Caco-2 (cell line): ENCODE results near the gene TCHH. TPM values are rescaled to one million over a fixed set of nuclear protein-coding genes. Genes with fewer than 3 reads are reported as not detected.

Source experiments
- BruUV-seq: library from RNA; stranded (reverse); fragments of 400-500 nt; replicated peaks from 2 replicates; lab custom pipeline; 2021; lab: Mats Ljungman, UMichigan
- CTCF ChIA-PET: fragments of 300-600 bp; sonication (Branson Sonifier 250); formaldehyde crosslinking; loops from one replicate; lab custom pipeline; 2022; ENCODE audit warnings: antibody characterized with exemption; lab: Charles Lee
- POLR2A ChIA-PET: fragments of 300-600 bp; sonication (Branson Sonifier 250); formaldehyde crosslinking; loops from one replicate; lab custom pipeline; 2022; ENCODE audit warnings: antibody characterized with exemption; lab: Charles Lee
- DNase-seq, 2 experiments: peaks; one replicate each; pipeline versions ENCODE4 v3.0.0 to v3.0.0-alpha.2; 2020 to 2022
- H3K27me3 ChIP-seq: replicated peaks from 2 replicates; pipeline ENCODE4 v1.6.0; 2011; ENCODE audit warnings: low read length; ENCODE audit not compliant: control insufficient read depth, insufficient read depth
- H3K36me3 ChIP-seq: 2 replicates; pipeline ENCODE4 v1.5.1; 2011; ENCODE audit warnings: low read length; ENCODE audit not compliant: control insufficient read depth, insufficient read depth
- H3K4me1 ChIP-seq: fragments of 250-450 bp; sonication (Bioruptor Pico); 2 replicates; pipeline ENCODE4 v1.5.1; 2020; ENCODE audit warnings: mild to moderate bottlenecking
- H3K4me3 ChIP-seq: 2 replicates; pipeline ENCODE4 v1.5.1; 2011; ENCODE audit warnings: low read depth, mild to moderate bottlenecking, control low read depth, low read length
- H3K9me3 ChIP-seq: fragments of 250-450 bp; sonication (Bioruptor Pico); 2 replicates; pipeline ENCODE4 v1.5.1; 2020; ENCODE audit warnings: mild to moderate bottlenecking, moderate library complexity
- H3K27ac Mint-ChIP-seq: one replicate; pipeline ENCODE4 v1.8.0; 2022; ENCODE audit warnings: mixed read lengths; ENCODE audit not compliant: unreplicated experiment
- H3K27me3 Mint-ChIP-seq: one replicate; pipeline ENCODE4 v1.8.0; 2022; ENCODE audit warnings: mixed read lengths; ENCODE audit not compliant: insufficient read depth, unreplicated experiment
- H3K36me3 Mint-ChIP-seq: one replicate; pipeline ENCODE4 v1.8.0; 2022; ENCODE audit warnings: mild to moderate bottlenecking, mixed read lengths; ENCODE audit not compliant: insufficient read depth, unreplicated experiment
- H3K4me1 Mint-ChIP-seq: one replicate; pipeline ENCODE4 v1.8.0; 2022; ENCODE audit warnings: low read depth, mixed read lengths; ENCODE audit not compliant: unreplicated experiment
- H3K4me3 Mint-ChIP-seq: one replicate; pipeline ENCODE4 v1.8.0; 2022; ENCODE audit warnings: mild to moderate bottlenecking, moderate library complexity, mixed read lengths; ENCODE audit not compliant: unreplicated experiment
- H3K9me3 Mint-ChIP-seq: one replicate; pipeline ENCODE4 v1.8.0; 2022; ENCODE audit warnings: mixed read lengths; ENCODE audit not compliant: unreplicated experiment
- intact Hi-C: fragments of 100-400 bp; cut with micrococcal nuclease; formaldehyde crosslinking; loops from one replicate; pipeline ENCODE4 v1.10.0; 2022; ENCODE audit not compliant: unreplicated experiment
- total RNA-seq: library from RNA; stranded (reverse); gene quantifications from 2 replicates; pipeline ENCODE4 v1.2.3, GENCODE V29; 2022
- TF ChIP-seq, protein P1 (sequence below), 2 experiments: fragments of 200-600 bp in 1 of 2; IDR thresholded peaks; 1 replicate in 1 of 2; 2 replicates in 1 of 2; pipeline versions ENCODE4 v1.5.1 to v1.8.0; 2011 to 2022; ENCODE audit warnings: antibody characterized with exemption in 1 of 2, control low read depth in 1 of 2, inconsistent platforms in 1 of 2, low read depth in 1 of 2, low read length in 1 of 2, mild to moderate bottlenecking in 1 of 2, moderate library complexity in 1 of 2; ENCODE audit not compliant: insufficient read depth in 1 of 2, severe bottlenecking in 1 of 2, unreplicated experiment in 1 of 2

Gene TCHH
- total RNA-seq, 1 experiment from 2014 or later, result 0.54 TPM

DNA sequence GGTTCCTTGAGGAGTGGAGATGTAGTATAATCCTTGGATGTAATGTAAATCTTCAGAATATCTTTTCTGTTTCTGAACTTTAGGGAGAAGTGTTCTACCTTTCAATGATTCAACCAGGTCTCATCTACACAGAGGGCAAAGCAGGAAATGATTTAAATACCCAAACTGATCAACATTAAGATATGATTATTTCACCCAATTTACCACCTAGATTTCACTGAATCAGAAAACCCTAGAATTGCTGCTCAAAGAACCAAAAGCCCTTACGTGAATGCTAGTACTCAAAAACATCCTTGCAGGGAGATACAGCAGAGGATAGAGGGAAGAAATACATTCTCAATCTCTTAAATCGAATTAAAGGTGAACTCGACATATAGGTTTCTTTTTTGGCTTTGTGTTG, 38.8 kb upstream of the TCHH start:
- TF ChIP-seq, protein P1, sequence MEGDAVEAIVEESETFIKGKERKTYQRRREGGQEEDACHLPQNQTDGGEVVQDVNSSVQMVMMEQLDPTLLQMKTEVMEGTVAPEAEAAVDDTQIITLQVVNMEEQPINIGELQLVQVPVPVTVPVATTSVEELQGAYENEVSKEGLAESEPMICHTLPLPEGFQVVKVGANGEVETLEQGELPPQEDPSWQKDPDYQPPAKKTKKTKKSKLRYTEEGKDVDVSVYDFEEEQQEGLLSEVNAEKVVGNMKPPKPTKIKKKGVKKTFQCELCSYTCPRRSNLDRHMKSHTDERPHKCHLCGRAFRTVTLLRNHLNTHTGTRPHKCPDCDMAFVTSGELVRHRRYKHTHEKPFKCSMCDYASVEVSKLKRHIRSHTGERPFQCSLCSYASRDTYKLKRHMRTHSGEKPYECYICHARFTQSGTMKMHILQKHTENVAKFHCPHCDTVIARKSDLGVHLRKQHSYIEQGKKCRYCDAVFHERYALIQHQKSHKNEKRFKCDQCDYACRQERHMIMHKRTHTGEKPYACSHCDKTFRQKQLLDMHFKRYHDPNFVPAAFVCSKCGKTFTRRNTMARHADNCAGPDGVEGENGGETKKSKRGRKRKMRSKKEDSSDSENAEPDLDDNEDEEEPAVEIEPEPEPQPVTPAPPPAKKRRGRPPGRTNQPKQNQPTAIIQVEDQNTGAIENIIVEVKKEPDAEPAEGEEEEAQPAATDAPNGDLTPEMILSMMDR (IDR thresholded peaks at IDR 0.05; ENCODE audit: insufficient read depth in 1 of 2, low read depth in 1 of 2, low read length in 1 of 2, severe bottlenecking in 1 of 2, unreplicated experiment in 1 of 2), result no peak
- Histone ChIP-seq H3K4me1 (no peaks in the 10 kb centered on the region), H3K36me3 (no peaks in the 10 kb centered on the region), H3K4me3 (no peak overlapping the region), H3K9me3 (peaks cover 9% of the 10 kb centered on the region; the same call in 1 of the 2 replicates), H3K27me3 (no peaks in the 10 kb centered on the region)
- Mint-ChIP-seq H3K4me1 (no peaks in the 10 kb centered on the region), H3K9me3 (peaks cover 15% of the 10 kb centered on the region), H3K27me3 (no peaks in the 10 kb centered on the region), H3K4me3 (no peak overlapping the region), H3K36me3 (no peaks in the 10 kb centered on the region), H3K27ac (no peak overlapping the region)
- ChIA-PET CTCF (no interaction called here), POLR2A (no interaction called here)
- no peak for DNase-seq
- intact Hi-C loops, result no loop called here
- BruUV-seq, result no TSS peak

DNA sequence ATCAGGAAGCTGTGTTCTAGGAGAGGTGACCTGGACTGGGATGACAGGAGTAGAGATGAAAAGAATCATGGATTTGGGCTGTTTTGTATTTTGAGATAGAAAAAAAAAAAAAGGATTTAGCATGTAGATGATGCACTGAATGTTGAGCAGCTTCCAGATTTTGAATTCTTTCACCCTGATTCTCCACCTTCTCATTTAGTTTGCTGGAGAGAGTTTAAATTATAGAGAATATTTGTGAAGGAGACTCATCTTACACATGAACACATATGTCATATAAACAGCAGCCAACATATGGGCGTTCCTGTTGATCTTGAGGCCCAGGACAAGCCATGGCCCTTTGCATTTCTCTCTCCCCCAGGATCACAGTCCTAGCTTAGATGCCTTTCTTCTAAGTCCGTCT, 36.4 kb upstream of the TCHH start:
- BruUV-seq, result no TSS peak
- Mint-ChIP-seq H3K27ac (no peak overlapping the region), H3K4me1 (no peaks in the 10 kb centered on the region), H3K27me3 (no peaks in the 10 kb centered on the region), H3K9me3 (peaks cover 29% of the 10 kb centered on the region), H3K36me3 (no peaks in the 10 kb centered on the region), H3K4me3 (no peak overlapping the region)
- H3K4me3 ChIP-seq, result no peak overlapping the region
- H3K36me3 ChIP-seq, result no peaks in the 10 kb centered on the region
- no peaks in the 10 kb centered on the region for H3K27me3 ChIP-seq
- no peaks in the 10 kb centered on the region for H3K4me1 ChIP-seq
- DNase-seq, result no peak
- H3K9me3 ChIP-seq, result peaks cover 16% of the 10 kb centered on the region
- intact Hi-C loops, result no loop called here
- CTCF ChIA-PET, result interaction anchor here (0.7 kb wide), 1 partner anchor 99 kb away, joined by 3 read pairs; no protein-coding TSS in a partner anchor
- POLR2A ChIA-PET, result no interaction called here
- TF ChIP-seq, protein P1 (IDR thresholded peaks at IDR 0.05; ENCODE audit: insufficient read depth in 1 of 2, low read depth in 1 of 2, low read length in 1 of 2, severe bottlenecking in 1 of 2, unreplicated experiment in 1 of 2), result no peak

DNA sequence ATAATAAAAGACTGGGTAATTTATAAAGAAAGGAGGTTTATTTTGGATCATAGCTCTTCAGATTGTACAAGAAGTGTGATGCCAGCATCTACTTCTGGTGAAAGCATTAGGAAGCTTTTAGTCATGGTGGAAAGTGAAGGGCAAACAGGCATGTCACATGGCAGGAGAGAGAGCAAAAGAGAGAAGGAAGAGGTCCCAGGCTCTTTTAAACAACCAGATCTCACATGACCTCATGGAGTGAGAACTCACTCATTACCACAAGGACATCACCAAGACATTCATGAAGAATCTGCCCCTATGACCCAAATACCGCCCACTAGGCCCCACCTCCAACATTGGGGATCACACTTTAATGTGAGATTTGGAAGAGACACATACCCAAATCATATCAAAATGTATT, 33.7 kb upstream of the TCHH start:
- Mint-ChIP-seq H3K27me3 (no peaks in the 10 kb centered on the region), H3K9me3 (peaks cover 32% of the 10 kb centered on the region), H3K4me3 (no peak overlapping the region), H3K27ac (no peak overlapping the region), H3K4me1 (no peaks in the 10 kb centered on the region), H3K36me3 (no peaks in the 10 kb centered on the region)
- DNase-seq, result no peak
- ChIA-PET POLR2A (no interaction called here), CTCF (no interaction called here)
- H3K4me1 ChIP-seq, result no peaks in the 10 kb centered on the region
- BruUV-seq, result no TSS peak
- H3K4me3 ChIP-seq, result no peak overlapping the region
- TF ChIP-seq, protein P1 (IDR thresholded peaks at IDR 0.05; ENCODE audit: insufficient read depth in 1 of 2, low read depth in 1 of 2, low read length in 1 of 2, severe bottlenecking in 1 of 2, unreplicated experiment in 1 of 2), result no peak
- no peaks in the 10 kb centered on the region for H3K36me3 ChIP-seq
- intact Hi-C loops, result no loop called here
- no peaks in the 10 kb centered on the region for H3K27me3 ChIP-seq
- H3K9me3 ChIP-seq, result peaks cover 16% of the 10 kb centered on the region
